H1 (cell line): ENCODE measurements around the gene SLC5A10. TPM values are rescaled to one million over a fixed set of nuclear protein-coding genes. Genes with fewer than 3 reads are reported as not detected.

Experiments used
- CTCF ChIA-PET: fragments of 300-600 bp; sonication (Branson Sonifier 250); formaldehyde crosslinking; loops from one replicate; lab custom pipeline; 2021; ENCODE audit not compliant: partially characterized antibody; lab: Charles Lee
- POLR2A ChIA-PET: fragments of 300-600 bp; sonication (Branson Sonifier 250); formaldehyde crosslinking; loops from one replicate; lab custom pipeline; 2021; ENCODE audit warnings: inconsistent platforms; ENCODE audit not compliant: partially characterized antibody; lab: Charles Lee
- DNase-seq, 2 experiments: peaks; one replicate each; pipeline versions ENCODE4 v3.0.0 to v3.0.0-alpha.2; 2010 to 2022; ENCODE audit warnings: low spot score in 2 of 2, low read depth in 1 of 2, mixed read lengths in 1 of 2
- FAIRE-seq: peaks from 2 replicates; lab custom pipeline; 2011; peaks lifted over from hg19 to GRCh38; lab: Jason Lieb, UNC
- H2AFZ ChIP-seq: 2 replicates; pipeline ENCODE4 v1.8.1; 2012; ENCODE audit warnings: low read length, inconsistent platforms
- H2AK5ac ChIP-seq: 2 replicates; pipeline ENCODE4 v1.6.1; 2013; ENCODE audit warnings: low read depth, low read length
- H2BK120ac ChIP-seq: replicated peaks from 2 replicates; pipeline ENCODE3; 2013; ENCODE audit warnings: low read depth, low read length, inconsistent platforms
- H2BK12ac ChIP-seq: 2 replicates; pipeline ENCODE4 v1.6.1; 2013; ENCODE audit warnings: low read depth, low read length
- H2BK15ac ChIP-seq: 2 replicates; pipeline ENCODE4 v1.6.1; 2013; ENCODE audit warnings: low read length
- H2BK20ac ChIP-seq: 2 replicates; pipeline ENCODE4 v1.6.1; 2013; ENCODE audit warnings: low read length
- H2BK5ac ChIP-seq: 2 replicates; pipeline ENCODE4 v1.6.1; 2013; ENCODE audit warnings: low read depth, low read length
- H3K14ac ChIP-seq: 2 replicates; pipeline ENCODE4 v1.6.1; 2013; ENCODE audit warnings: inconsistent platforms; ENCODE audit not compliant: insufficient read length
- H3K18ac ChIP-seq: 2 replicates; pipeline ENCODE4 v1.6.1; 2013; ENCODE audit warnings: low read length; ENCODE audit errors: extremely low read depth
- H3K23ac ChIP-seq: 2 replicates; pipeline ENCODE4 v1.6.1; 2013; ENCODE audit warnings: inconsistent platforms; ENCODE audit not compliant: insufficient read length
- H3K23me2 ChIP-seq: 2 replicates; pipeline ENCODE4 v1.6.1; 2013; ENCODE audit warnings: low read depth, low read length
- H3K27ac ChIP-seq: 2 replicates; pipeline ENCODE4 v1.6.1; 2011; ENCODE audit warnings: low read depth, low read length, inconsistent platforms
- H3K27me3 ChIP-seq, 4 experiments: replicated peaks in 1 of 4; 1 replicate in 1 of 4; 2 replicates in 3 of 4; pipeline versions ENCODE4 v1.6.1 to v1.8.1; 2011 to 2013; ENCODE audit warnings: low read length in 3 of 4, mild to moderate bottlenecking in 3 of 4, inconsistent platforms in 2 of 4, mixed read lengths in 2 of 4, moderate library complexity in 1 of 4; ENCODE audit not compliant: control insufficient read depth in 3 of 4, insufficient read depth in 3 of 4; ENCODE audit errors: extremely low read depth in 1 of 4
- H3K36me3 ChIP-seq, 4 experiments: 2 replicates each; pipeline versions ENCODE4 v1.6.1 to v1.8.1; 2011 to 2013; ENCODE audit warnings: mild to moderate bottlenecking in 4 of 4, low read length in 3 of 4, moderate library complexity in 2 of 4, control low read depth in 1 of 4, inconsistent platforms in 1 of 4; ENCODE audit not compliant: insufficient read depth in 4 of 4, control insufficient read depth in 2 of 4
- H3K4ac ChIP-seq: replicated peaks from 2 replicates; pipeline ENCODE3; 2013; ENCODE audit warnings: low read length, low read depth, mixed read lengths, inconsistent platforms; ENCODE audit not compliant: insufficient read length
- H3K4me1 ChIP-seq, 4 experiments: replicated peaks in 1 of 4; 1 replicate in 1 of 4; 2 replicates in 3 of 4; pipeline versions ENCODE4 v1.6.1 to v1.8.1; 2011 to 2013; ENCODE audit warnings: low read length in 3 of 4, inconsistent platforms in 2 of 4, mixed read lengths in 1 of 4; ENCODE audit not compliant: insufficient read depth in 4 of 4, control insufficient read depth in 3 of 4
- H3K4me2 ChIP-seq, 2 experiments: 2 replicates each; pipeline versions ENCODE4 v1.6.1 to v1.8.1; 2011 to 2013; ENCODE audit warnings: low read depth in 2 of 2, low read length in 2 of 2, control low read depth in 1 of 2, inconsistent platforms in 1 of 2, mild to moderate bottlenecking in 1 of 2; ENCODE audit not compliant: insufficient read depth in 1 of 2
- H3K4me3 ChIP-seq, 4 experiments: fragments of 200-600, 300-600 bp in 1 of 4; sonication (generic), shearing (Covaris generic), sonication (Bioruptor Twin) in 1 of 4; 2 replicates each; pipeline versions ENCODE4 v1.5.1 to v1.8.1; 2011 to 2016; ENCODE audit warnings: low read length in 4 of 4, low read depth in 3 of 4, control low read depth in 2 of 4, inconsistent platforms in 2 of 4, mild to moderate bottlenecking in 2 of 4, mixed read lengths in 1 of 4, moderate library complexity in 1 of 4; ENCODE audit not compliant: insufficient read depth in 2 of 4; ENCODE audit errors: extremely low read depth in 1 of 4
- H3K56ac ChIP-seq: replicated peaks from 2 replicates; pipeline ENCODE3; 2013; ENCODE audit warnings: low read depth, mild to moderate bottlenecking, mixed read lengths, low read length, inconsistent platforms; ENCODE audit not compliant: insufficient read length
- H3K79me1 ChIP-seq: 2 replicates; pipeline ENCODE4 v1.6.1; 2013; ENCODE audit warnings: low read depth, low read length, control low read depth
- H3K79me2 ChIP-seq, 2 experiments: 2 replicates each; pipeline versions ENCODE4 v1.6.1 to v1.8.1; 2012 to 2013; ENCODE audit warnings: low read length in 2 of 2, mild to moderate bottlenecking in 2 of 2, inconsistent platforms in 1 of 2; ENCODE audit not compliant: insufficient read depth in 2 of 2, control insufficient read depth in 1 of 2
- H3K9ac ChIP-seq, 4 experiments: replicated peaks in 1 of 4; 1 replicate in 1 of 4; 2 replicates in 3 of 4; pipeline versions ENCODE4 v1.6.1 to v1.8.1; 2011 to 2013; ENCODE audit warnings: low read depth in 3 of 4, low read length in 3 of 4, control low read depth in 2 of 4, mild to moderate bottlenecking in 2 of 4, moderate library complexity in 2 of 4, inconsistent platforms in 1 of 4; ENCODE audit errors: extremely low read depth in 1 of 4
- H3K9me3 ChIP-seq, 2 experiments: 2 replicates each; pipeline versions ENCODE4 v1.6.1 to v1.8.1; 2012 to 2013; ENCODE audit warnings: mild to moderate bottlenecking in 2 of 2, moderate library complexity in 2 of 2, control low read depth in 1 of 2, inconsistent platforms in 1 of 2, low read depth in 1 of 2, low read length in 1 of 2, mixed read lengths in 1 of 2; ENCODE audit not compliant: insufficient read depth in 2 of 2
- H4K20me1 ChIP-seq, 2 experiments: replicated peaks in 1 of 2; 2 replicates each; pipeline versions ENCODE3 to v1.8.1; 2011 to 2013; ENCODE audit warnings: inconsistent platforms in 2 of 2, low read length in 2 of 2, mild to moderate bottlenecking in 1 of 2; ENCODE audit not compliant: insufficient read depth in 2 of 2, control insufficient read depth in 1 of 2
- H4K5ac ChIP-seq: 2 replicates; pipeline ENCODE4 v1.6.1; 2013; ENCODE audit warnings: low read length, low read depth, mixed read lengths, inconsistent platforms; ENCODE audit not compliant: insufficient read length
- H4K8ac ChIP-seq: 2 replicates; pipeline ENCODE4 v1.8.0; 2013; ENCODE audit warnings: mild to moderate bottlenecking, moderate library complexity, low read length, inconsistent platforms; ENCODE audit not compliant: insufficient read depth; ENCODE audit errors: extremely low read depth
- H4K91ac ChIP-seq: replicated peaks from 2 replicates; pipeline ENCODE3; 2013; ENCODE audit warnings: low read length, mixed read lengths, inconsistent platforms; ENCODE audit not compliant: insufficient read length
- CHD1 ChIP-seq: IDR thresholded peaks from 2 replicates; pipeline ENCODE4 v1.6.1; 2012; ENCODE audit warnings: low read depth, low read length, improper control_type of control experiment
- EZH2 ChIP-seq: fragments of 200-600 bp; sonication (generic); IDR thresholded peaks from 2 replicates; pipeline ENCODE4 v1.7.1; 2012; ENCODE audit warnings: low read depth, mild to moderate bottlenecking, moderate library complexity, low read length, inconsistent platforms; ENCODE audit not compliant: severe bottlenecking
- SRF ChIP-seq: IDR thresholded peaks from 2 replicates; pipeline ENCODE4 v1.6.1; 2011; ENCODE audit warnings: mild to moderate bottlenecking, low read depth, low read length, moderate library complexity
- TAF7 ChIP-seq: optimal IDR thresholded peaks from 2 replicates; pipeline ENCODE3; 2011; ENCODE audit warnings: low read depth, mild to moderate bottlenecking, inconsistent platforms, low read length, moderate library complexity, borderline replicate concordance
- WGBS, 2 experiments: shearing (Covaris generic) in 1 of 2; methylation state at CpG; one replicate each; pipeline versions ENCODE4 v1.1.6 to v1.1.7; 2013 to 2015; ENCODE audit warnings: low lambda C conversion rate in 2 of 2, mixed read lengths in 2 of 2, inconsistent platforms in 1 of 2, low coverage in 1 of 2, missing lambda C conversion rate in 1 of 2; ENCODE audit not compliant: insufficient replicate concordance in 2 of 2, insufficient coverage in 1 of 2, insufficient read length in 1 of 2; ENCODE audit errors: extremely low coverage in 1 of 2, missing lambda C conversion rate in 1 of 2; 5-methylcytosine and 5-hydroxymethylcytosine counted together
- polyA plus RNA-seq, 7 experiments: library from polyadenylated mRNA; depleted of rRNA in 3 of 7; stranded (reverse) in 5 of 7; unstranded in 2 of 7; fragments of >200 nt in 5 of 7; fragments of 200-250 nt in 2 of 7; gene quantifications; 1 replicate in 5 of 7; 2 replicates in 1 of 7; 4 replicates in 1 of 7; pipeline versions ENCODE4 v1.2.1 to v1.2.3, GENCODE V29; 2011 to 2013; ENCODE audit warnings: missing spikeins in 2 of 7, mixed read lengths in 2 of 7
- total RNA-seq: library from RNA; stranded (reverse); fragmentation: NEBNext Ultra II Directional; extraction: Animal tissue kit (Norgen Biotek cat#: 25700); gene quantifications from 2 replicates; pipeline ENCODE4 v1.2.1, GENCODE V29; 2021

SLC5A10 gene
- total and polyA plus RNA-seq, 2 of the 8 experiments (the other 6 are each of a cell fraction or from before 2014, with no cell fraction given) = 0.05 to 0.11 TPM

DNA sequence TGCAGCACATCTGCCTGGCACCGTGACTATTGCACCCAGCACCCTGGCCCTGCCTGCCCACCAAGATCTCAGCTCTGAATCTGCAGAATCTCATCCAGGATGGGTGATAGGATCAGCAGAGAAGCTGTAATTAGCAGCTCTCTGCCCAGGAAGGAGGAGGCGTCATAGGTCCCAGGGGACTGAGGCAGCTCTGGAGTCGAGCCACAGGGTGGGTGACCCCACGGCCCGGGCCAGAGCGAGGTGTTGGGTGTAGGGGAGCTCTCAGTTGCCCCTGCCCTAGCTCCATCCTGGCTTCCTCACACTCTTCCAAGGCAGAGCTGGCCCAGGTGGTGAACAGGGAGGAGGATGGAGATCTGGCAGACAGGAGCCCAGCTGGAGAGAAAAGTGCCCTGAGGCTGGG is 70.8 kb downstream of the SLC5A10 start:
- H2BK15ac ChIP-seq = no peak overlapping the region
- no peak overlapping the region for H2BK20ac ChIP-seq
- no peaks in the 10 kb centered on the region for H3K23me2 ChIP-seq
- no peak overlapping the region for H3K14ac ChIP-seq
- no peaks in the 10 kb centered on the region for H3K79me1 ChIP-seq
- peaks cover 0 to 3% (median 0%) of the 10 kb centered on the region in 4 experiments; a peak in 1 of 7 replicates for H3K4me1 ChIP-seq
- H3K23ac ChIP-seq = no peak overlapping the region
- H3K4ac ChIP-seq = no peak overlapping the region
- no peak overlapping the region for H4K8ac ChIP-seq
- H3K36me3 ChIP-seq = no peaks in the 10 kb centered on the region
- no peak overlapping the region for H3K9ac ChIP-seq
- no peak overlapping the region for H4K5ac ChIP-seq
- H2BK120ac ChIP-seq = no peak overlapping the region
- H3K56ac ChIP-seq = no peak overlapping the region
- no peak overlapping the region for H2AK5ac ChIP-seq
- POLR2A ChIA-PET = interaction anchor here (0.8 to 1.3 kb wide), 2 partner anchors 19 to 25 kb away, joined by 3 read pairs; no protein-coding TSS in a partner anchor
- CTCF ChIA-PET = interaction anchor here (0.9 to 5.1 kb wide), 7 partner anchors 9 to 63 kb away, joined by 3 to 49 read pairs (median 4); no protein-coding TSS in a partner anchor
- H2AFZ ChIP-seq = no peak overlapping the region
- H3K27ac ChIP-seq = no peak overlapping the region
- no peaks in the 10 kb centered on the region for H3K79me2 ChIP-seq
- DNase-seq (no peak), FAIRE-seq (no peak)
- no peaks in the 10 kb centered on the region for H4K20me1 ChIP-seq
- no peaks in the 10 kb centered on the region; a peak in 1 of 7 replicates for H3K27me3 ChIP-seq
- H3K4me3 ChIP-seq = no peak overlapping the region
- no peak overlapping the region for H3K18ac ChIP-seq
- H2BK12ac ChIP-seq = no peak overlapping the region
- WGBS, 2 experiments = 91% methylated on average over 6 of the region's 6 CpGs; no CpG with 5 or more reads in 1 of the 2 experiments
- no peak overlapping the region for H2BK5ac ChIP-seq
- H3K4me2 ChIP-seq = no peak overlapping the region
- H3K9me3 ChIP-seq = no peaks in the 10 kb centered on the region
- no peak overlapping the region for H4K91ac ChIP-seq
- TF ChIP-seq TAF7 (no peak), CHD1 (no peak), SRF (no peak), EZH2 (no peak)
